Amniotic stem cell (primary cell): ENCODE measurements around the gene NKAIN2.

Source experiments
- DNase-seq: peaks from one replicate; lab custom pipeline; 2025; lab: John Stamatoyannopoulos, UW

The NKAIN2 gene

DNA sequence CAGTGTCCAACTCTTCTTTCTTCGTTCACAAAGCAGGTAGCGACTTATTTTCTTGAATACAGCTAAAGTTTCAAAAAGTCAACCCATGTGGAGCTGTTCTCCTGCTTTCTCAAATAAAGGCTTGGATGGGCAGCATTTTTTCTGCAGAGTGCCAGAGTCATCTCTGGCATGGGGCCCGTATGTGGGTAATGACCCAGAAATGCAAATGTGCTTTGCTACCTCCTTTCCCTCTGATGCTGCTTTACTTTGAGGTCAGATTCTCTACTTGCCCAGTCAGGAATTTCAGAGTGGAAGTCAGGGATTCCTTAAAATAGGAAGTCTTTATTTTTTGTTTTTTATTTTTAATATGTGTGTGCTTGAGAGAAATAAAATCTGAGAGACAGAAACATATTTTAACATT lies 4.9 kb downstream of the NKAIN2 start:
- no peak for DNase-seq

GRCh38 chr6:123810214-123810613 lies 6.5 kb downstream of the NKAIN2 start:
- DNase-seq, result no peak

DNA sequence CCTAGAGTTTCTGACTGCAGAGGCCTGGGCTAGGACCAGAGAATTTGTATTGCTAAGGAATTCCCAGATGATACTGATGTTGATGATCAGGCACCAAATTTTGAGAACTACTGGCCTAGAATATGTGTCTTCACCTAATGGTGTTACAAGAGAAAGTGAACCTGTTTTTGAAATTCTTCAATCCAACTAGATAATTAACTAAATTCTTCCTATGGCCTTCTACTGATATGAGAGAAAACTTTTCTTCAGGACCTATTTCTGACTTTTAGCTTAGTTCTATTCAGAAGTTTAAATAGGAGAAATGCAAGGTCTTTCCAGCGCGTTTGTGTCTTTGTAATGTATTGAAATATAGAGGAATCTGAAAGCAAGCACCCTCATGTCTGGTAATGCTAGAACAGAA lies 7.3 kb downstream of the NKAIN2 start:
- no peak for DNase-seq

DNA sequence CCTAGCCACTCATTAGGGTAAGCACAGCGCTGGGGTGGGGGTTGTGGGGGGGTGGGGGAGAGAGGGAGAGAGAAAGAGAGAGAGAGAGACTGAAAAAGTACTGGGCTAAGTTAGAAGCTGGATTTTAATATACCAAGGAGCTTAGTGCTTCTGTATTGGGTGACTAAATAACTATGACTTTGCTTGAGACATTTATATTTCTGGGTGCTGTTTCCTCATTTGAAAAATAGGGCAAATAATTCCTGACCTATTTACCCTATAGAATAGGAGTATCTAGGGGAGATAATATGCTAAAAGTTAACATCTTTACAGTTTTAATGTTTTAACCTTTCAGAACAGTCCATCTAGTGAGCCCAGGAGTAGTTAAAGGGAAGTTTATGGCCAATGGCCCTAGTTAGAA lies 7.7 kb downstream of the NKAIN2 start:
- DNase-seq, result no peak

DNA sequence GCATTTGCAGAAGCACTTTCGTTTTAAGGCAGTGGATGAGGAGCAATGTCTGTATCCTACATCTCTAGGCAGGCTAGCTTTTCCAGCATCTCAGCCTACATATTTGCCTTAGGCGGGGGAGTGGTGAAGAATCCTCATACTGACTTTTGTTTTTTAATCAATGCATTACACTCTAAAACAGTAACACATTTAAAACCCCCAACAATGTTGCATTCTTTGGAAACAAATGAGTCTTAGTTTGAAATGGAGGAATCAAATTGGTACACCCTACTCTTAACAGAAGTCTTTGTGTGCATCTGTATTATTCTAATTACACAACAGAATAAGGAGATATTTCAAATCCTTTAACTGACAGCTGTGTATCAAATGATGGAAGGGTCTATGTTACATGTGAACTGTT lies 9.0 kb downstream of the NKAIN2 start:
- DNase-seq, result no peak

- DNase-seq, result no peak
These were observed 17.4 kb downstream of the NKAIN2 start for GRCh38 chr6:123821112-123821511.

DNA sequence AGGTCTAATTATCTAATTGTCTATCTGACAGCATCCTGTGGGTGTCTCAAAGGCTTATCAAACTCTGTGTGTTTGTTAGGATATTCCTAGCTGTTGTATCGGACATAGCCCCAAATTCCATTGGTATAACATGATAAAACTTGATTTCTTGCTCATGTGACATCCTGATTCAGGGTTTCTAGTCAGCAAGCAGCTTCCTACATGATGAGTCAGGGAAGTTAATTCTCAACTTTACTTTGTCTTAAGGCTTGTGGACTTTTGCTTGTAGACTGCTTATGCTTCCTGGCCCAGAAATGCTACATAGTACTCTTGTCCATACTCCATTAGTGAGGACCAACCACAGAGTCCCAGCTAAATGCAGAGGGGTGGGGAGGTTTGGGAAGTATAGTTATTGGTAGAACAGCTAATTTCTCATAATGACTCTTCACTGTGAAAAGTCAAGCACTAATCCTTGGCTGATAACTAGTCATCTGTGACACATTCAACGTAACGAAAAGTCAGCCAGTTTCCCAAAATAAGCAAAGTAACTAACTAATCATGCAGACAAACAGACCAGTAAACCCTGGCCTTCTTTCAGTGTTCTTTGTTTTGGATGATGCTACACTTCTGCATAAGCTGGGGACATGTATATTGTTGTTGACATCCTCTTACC lies 25.8 kb downstream of the NKAIN2 start:
- DNase-seq, result no peak

GRCh38 chr6:123830120-123830519 lies 26.5 kb downstream of the NKAIN2 start:
- DNase-seq, result no peak

- DNase-seq, result no peak
These were observed 35.0 kb downstream of the NKAIN2 start for GRCh38 chr6:123838505-123839234.

- no peak for DNase-seq
These were observed 37.6 kb downstream of the NKAIN2 start for GRCh38 chr6:123841067-123841896.

DNA sequence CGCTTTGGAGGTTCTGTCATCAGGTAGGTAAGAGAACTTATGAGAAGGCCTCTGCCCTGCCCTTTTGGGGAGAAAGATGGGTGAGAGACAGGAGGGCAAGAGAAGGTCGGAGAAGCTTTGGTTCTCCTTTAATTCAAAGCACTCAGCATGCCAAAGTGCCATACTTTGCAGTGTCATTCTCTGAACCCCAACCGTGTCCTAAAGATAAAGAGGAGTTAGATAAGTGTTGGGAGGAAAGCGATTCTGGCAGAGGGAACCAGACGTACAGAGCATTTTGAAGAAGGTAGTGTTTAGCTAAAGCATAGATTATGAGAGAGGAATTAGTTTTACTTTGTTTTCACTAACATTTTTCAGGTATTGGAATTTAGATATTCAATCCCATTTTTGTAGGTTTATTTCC lies 40.3 kb downstream of the NKAIN2 start:
- DNase-seq, result no peak

DNA sequence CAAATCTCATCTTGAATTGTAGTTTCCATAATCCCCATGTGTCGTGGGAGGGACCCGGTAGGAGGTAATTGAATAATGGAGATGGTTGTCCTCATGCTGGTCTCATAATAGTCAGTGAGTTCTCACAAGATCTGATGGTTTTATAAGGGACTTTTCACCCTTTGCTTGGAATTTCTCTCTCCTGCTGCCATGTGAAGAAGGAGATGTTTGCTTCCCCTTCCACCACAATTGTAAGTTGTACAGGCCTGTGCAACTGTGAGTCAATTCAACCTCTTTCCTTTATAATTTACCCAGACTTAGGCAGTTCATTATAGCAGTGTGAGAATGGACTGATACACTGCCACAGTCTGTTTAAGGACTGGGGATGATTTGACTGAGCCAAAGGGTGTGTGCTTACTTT lies 44.7 kb downstream of the NKAIN2 start:
- DNase-seq, result no peak

GRCh38 chr6:123849406-123849805 lies 45.7 kb downstream of the NKAIN2 start:
- DNase-seq, result no peak

DNA sequence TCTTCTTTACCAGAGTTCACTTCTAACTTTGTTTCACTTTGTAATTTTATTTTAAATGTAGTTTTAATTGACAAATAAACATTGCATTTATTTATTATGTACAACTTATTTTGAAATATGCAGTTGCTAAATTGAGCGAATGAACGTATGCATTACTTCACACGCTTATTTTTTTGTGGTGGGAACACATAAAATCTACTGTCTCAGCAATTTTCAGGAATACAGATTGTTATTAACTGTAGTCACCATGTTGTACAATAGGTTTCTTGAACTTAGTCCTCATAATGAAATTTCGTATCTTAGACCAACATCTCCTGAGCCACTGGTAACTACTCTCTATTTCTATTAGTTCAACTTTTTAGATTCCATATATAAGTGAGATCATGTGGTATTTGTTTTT lies 46.9 kb downstream of the NKAIN2 start:
- DNase-seq, result no peak

DNA sequence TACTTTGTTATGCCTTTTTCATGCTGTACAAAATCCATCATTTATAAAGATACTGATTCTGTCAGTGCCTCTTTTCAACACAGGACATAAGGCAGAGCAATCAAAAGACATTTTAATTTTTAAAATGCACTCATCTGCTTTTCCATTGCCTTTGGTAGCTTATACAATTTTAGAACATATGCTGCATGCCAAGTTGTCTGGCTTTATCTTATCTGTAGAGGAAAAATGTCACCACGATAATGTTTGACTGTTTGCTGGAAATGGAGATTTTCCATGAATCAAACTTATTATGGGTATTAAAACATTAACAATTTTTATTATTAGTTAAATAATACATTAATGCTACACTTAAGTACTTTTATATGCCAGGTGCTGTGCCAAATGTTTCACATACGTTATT lies 50.5 kb downstream of the NKAIN2 start:
- DNase-seq, result no peak

- DNase-seq, result no peak
These were observed 51.8 kb downstream of the NKAIN2 start for GRCh38 chr6:123855506-123855905.

- no peak for DNase-seq
These were observed 55.6 kb downstream of the NKAIN2 start for GRCh38 chr6:123859291-123859690.

- no peak for DNase-seq
These were observed 65.7 kb downstream of the NKAIN2 start for GRCh38 chr6:123869334-123869733.

- no peak for DNase-seq
These were observed 70.3 kb downstream of the NKAIN2 start for GRCh38 chr6:123873974-123874373.

GRCh38 chr6:123875784-123876183 lies 72.1 kb downstream of the NKAIN2 start:
- no peak for DNase-seq

- no peak for DNase-seq
These were observed 76.1 kb downstream of the NKAIN2 start for GRCh38 chr6:123879749-123880148.

- DNase-seq, result no peak
These were observed 85.3 kb downstream of the NKAIN2 start for GRCh38 chr6:123888771-123889513.
